HG03575 (cell line): Measurements from ENCODE around the gene DPP9.
"Not testable (repeated sequence)": the region's sequence is repeated elsewhere in the genome, so short reads cannot be mapped to it uniquely, and the experiment has no call there.

ENCODE experiments used
- ATAC-seq: cut with Tn5 transposase; IDR thresholded peaks from one replicate; pipeline ENCODE4 v1.9.1; 2021; ENCODE audit not compliant: unreplicated experiment, insufficient number of reproducible peaks, low FRiP score; ENCODE audit errors: extremely low read depth

DPP9 gene

GRCh38 chr19:4742723-4743646 lies 19.3 kb upstream of the DPP9 start:
- no peak for ATAC-seq

DNA sequence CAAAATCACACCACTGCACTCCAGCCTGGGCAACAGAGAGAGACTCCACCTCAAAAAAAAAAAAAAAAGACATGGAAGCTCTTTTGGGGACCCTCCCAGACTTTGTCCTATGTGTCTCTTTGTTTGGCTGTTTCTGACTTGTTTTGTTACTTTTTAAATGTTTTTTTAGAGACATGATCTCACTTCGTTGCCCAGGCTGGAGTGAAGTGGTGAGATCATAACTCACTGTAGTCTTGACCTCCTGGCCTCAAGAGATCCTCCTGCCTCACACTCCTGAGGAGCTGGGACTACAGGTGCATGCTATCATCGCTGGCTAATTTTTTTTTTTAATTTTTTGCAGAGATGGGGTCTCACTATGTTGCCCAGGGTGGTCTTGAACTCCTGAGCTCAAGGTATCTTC lies 16.4 kb upstream of the DPP9 start:
- no peak for ATAC-seq

GRCh38 chr19:4738734-4739133 lies 15.1 kb upstream of the DPP9 start:
- no peak for ATAC-seq

- ATAC-seq: no peak
Measured at GRCh38 chr19:4737955-4738600, 14.4 kb upstream of the DPP9 start.

- no peak for ATAC-seq
Measured at GRCh38 chr19:4733755-4734345, 10.2 kb upstream of the DPP9 start.

GRCh38 chr19:4732680-4733114 lies 9.1 kb upstream of the DPP9 start:
- ATAC-seq: no peak

GRCh38 chr19:4730740-4731171 lies 7.1 kb upstream of the DPP9 start:
- no peak for ATAC-seq

- ATAC-seq: no peak
Measured at GRCh38 chr19:4728871-4729270, 5.2 kb upstream of the DPP9 start.

DNA sequence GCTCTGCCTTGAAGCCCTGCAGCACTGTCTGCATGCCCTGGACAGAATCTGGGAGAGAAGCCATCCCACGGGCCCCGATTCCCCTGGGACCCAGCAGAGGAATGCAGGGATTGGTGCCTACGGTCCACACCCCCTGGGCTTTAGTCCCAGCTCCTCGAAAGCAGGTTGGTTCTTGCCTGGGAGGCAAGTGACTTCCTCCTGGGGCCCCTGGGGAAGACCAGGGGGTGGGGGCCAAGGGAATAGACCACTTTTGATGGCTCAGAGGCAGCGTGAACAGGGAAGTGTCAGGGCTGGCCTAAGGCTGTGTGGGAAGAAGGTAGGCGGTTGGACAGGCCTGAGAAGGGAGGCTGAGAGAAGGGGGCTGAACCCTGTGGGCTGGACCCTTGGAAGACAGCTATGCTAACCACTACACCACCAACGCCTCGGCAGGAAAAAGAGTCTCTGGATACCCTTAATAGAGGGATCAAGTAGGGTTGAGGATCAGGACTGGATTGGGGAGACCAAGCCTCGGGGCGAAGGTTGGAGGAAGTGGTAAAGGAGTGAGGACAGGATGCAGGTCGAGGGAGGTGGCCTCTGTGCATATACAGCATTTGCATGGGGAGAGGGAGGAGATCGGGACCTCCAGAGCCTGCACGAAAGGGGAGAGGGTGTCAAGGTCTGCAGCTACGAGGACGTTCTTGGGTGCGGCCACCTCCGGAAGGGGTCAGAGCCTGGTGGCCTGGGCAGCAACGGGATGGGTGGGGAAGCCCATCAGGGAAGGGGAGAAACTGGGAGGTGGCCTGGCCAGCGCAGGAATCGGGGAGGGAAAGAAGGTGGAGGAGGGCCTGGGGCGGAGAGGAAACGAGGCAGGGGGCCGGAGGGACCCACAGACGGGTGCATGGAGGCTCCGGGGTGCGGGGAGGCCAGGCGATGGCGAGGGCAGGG lies 709 bp downstream of the DPP9 start:
- no peak for ATAC-seq

- no peak for ATAC-seq
Measured at GRCh38 chr19:4721196-4721595, 2.4 kb downstream of the DPP9 start.

GRCh38 chr19:4720037-4720700 lies 3.5 kb downstream of the DPP9 start:
- no peak for ATAC-seq

- ATAC-seq: no peak
Measured at GRCh38 chr19:4719499-4719866, 4.2 kb downstream of the DPP9 start.

- ATAC-seq: no peak
Measured at GRCh38 chr19:4717966-4718701, 5.5 kb downstream of the DPP9 start.

GRCh38 chr19:4717191-4717965 lies 6.3 kb downstream of the DPP9 start:
- no peak for ATAC-seq

DNA sequence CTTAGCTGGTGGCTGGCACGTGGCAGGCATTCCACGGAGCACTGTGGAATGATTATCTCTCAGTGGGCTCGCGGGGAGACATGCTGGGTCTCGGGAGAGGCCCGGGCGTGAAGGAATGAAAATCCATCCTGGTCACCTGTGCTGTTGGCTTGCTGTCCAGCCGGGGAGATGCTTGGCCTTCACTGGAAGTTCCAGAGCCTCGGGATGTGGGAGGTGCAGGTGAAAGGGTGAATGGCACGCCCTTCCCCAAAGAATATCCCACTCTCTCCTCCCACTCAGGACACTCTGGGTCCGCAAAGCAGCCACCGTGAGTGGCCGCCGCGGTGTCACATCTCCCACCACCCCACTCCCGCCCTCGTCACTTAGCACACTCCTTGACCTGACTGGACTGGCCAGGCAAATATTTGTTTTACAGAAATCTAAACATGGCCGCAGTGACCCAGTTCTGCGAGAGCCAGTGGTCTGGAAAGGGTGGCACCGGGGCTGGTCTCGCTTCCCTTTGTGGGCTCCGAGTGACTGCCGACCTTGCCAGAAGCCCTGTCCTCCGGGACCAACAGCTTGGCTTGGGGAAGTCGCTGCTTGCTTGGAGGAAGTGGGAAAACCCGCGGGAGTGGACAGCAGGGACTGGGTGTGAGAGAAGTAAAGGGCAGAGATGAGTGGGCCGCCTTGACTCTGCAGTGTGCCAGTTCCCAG lies 8.0 kb downstream of the DPP9 start:
- ATAC-seq: no peak

DNA sequence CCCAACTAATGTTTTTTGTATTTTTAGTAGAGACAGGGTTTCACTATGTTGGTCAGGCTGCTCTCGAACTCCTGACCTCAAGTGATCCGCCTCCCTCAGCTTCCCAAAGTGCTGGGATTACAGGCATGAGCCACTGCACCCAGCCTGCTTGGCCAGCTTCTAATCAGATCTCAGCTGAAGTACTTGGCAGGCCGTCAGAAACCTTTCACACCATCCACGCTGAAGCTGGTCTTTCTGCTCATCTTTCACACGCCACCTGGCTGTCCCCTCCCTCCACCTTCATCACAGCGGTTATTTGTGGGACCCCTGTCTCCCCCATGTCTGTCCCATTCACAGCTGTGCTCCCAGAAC lies 8.5 kb downstream of the DPP9 start:
- not testable (repeated sequence) for ATAC-seq

DNA sequence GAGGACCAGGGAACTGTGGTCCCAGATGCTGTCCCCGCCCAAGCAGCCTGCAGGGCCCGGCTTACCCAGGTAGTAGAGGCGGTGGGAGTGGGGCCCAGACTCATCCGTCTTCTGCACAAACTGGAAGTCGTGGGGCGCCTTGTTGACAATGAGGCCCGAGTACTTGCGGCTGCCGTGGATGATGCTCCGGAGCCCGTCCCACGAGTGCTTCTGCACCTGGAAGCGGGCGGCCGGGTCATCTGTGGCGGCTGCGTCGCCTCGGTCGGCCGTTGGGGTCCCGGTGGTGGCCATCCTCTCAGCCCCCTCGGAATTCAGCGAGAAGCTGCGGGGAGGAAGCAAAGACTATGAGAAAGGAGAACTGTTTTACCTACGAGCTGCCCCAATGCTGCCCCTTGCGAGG lies 9.6 kb downstream of the DPP9 start:
- no peak for ATAC-seq
